ENCODE results near the gene ELMO1. TPM values are rescaled to one million over a fixed set of nuclear protein-coding genes. Genes with fewer than 3 reads are reported as not detected.

Gene ELMO1
- total RNA-seq, 4 donors from 2014 or later: 24.6 to 120 (median 71.9) TPM

- DNase-seq: no peak
- no peak for TF ChIP-seq EP300 (IDR thresholded peaks at IDR 0.05; ENCODE audit: low read depth)
- TF ChIP-seq POLR2AphosphoS5 (IDR thresholded peaks at IDR 0.05): no peak
- TF ChIP-seq, protein P1, sequence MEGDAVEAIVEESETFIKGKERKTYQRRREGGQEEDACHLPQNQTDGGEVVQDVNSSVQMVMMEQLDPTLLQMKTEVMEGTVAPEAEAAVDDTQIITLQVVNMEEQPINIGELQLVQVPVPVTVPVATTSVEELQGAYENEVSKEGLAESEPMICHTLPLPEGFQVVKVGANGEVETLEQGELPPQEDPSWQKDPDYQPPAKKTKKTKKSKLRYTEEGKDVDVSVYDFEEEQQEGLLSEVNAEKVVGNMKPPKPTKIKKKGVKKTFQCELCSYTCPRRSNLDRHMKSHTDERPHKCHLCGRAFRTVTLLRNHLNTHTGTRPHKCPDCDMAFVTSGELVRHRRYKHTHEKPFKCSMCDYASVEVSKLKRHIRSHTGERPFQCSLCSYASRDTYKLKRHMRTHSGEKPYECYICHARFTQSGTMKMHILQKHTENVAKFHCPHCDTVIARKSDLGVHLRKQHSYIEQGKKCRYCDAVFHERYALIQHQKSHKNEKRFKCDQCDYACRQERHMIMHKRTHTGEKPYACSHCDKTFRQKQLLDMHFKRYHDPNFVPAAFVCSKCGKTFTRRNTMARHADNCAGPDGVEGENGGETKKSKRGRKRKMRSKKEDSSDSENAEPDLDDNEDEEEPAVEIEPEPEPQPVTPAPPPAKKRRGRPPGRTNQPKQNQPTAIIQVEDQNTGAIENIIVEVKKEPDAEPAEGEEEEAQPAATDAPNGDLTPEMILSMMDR (IDR thresholded peaks at IDR 0.05): no peak
- no peak for TF ChIP-seq POLR2A (IDR thresholded peaks at IDR 0.05)
- Histone ChIP-seq H3K4me3 (no peak overlapping the region), H3K27ac (no peak overlapping the region), H3K27me3 (no peaks in the 10 kb centered on the region), H3K36me3 (no peaks in the 10 kb centered on the region), H3K4me1 (no peaks in the 10 kb centered on the region), H3K9me3 (no peaks in the 10 kb centered on the region)
- in situ Hi-C loops (cut with MboI; ENCODE audit: low pct_ligation_motif_present in 1 of 4, low pct_unique_long_range_greater_than_20kb in 1 of 4, low sequenced_read_pairs in 3 of 4) (no loop called here), intact Hi-C loops (cut with DNase I; ENCODE audit: low total_unique reads) (no loop called here)
- 82 to 100% methylated on average over 1 of the region's 1 CpG for WGBS, 2 donors (ENCODE audit: low coverage in 1 of 2)
These were observed 27.8 kb upstream of the ELMO1 start for GRCh38 chr7:37476428-37476827.

DNA sequence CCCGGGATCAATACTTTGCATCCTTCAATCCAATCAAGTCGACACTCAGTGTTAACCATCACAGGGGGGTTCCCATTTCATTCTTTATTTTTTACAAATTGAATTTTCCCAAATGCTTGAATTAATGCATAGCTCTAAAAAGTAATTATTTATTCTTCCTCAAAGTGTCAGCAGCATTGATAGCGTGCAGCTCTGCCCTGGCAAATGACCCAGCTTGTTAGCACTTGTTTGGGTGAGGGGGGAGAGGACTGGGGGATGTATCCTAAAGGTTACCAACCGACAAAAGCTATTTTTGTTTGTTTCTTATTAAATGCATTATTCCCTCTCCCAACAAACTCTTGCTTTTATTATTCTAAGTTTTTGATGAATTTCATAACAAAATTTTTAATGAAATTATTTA is 27.0 kb upstream of the ELMO1 start:
- no peaks in the 10 kb centered on the region for H3K27me3 ChIP-seq
- H3K9me3 ChIP-seq: no peaks in the 10 kb centered on the region
- no peak for TF ChIP-seq POLR2AphosphoS5 (IDR thresholded peaks at IDR 0.05)
- TF ChIP-seq, protein P1 (IDR thresholded peaks at IDR 0.05): no peak
- TF ChIP-seq EP300 (IDR thresholded peaks at IDR 0.05; ENCODE audit: low read depth): no peak
- no peak for TF ChIP-seq POLR2A (IDR thresholded peaks at IDR 0.05)
- H3K36me3 ChIP-seq: no peaks in the 10 kb centered on the region
- H3K4me3 ChIP-seq: no peak overlapping the region
- no peak for DNase-seq
- H3K27ac ChIP-seq: no peak overlapping the region
- 70 to 75% methylated on average over 4 of the region's 4 CpGs for WGBS, 2 donors (ENCODE audit: low coverage in 1 of 2)
- in situ Hi-C loops (cut with MboI; ENCODE audit: low pct_ligation_motif_present in 1 of 4, low pct_unique_long_range_greater_than_20kb in 1 of 4, low sequenced_read_pairs in 3 of 4): no loop called here
- intact Hi-C loops (cut with DNase I; ENCODE audit: low total_unique reads): no loop called here
- H3K4me1 ChIP-seq: no peaks in the 10 kb centered on the region

- no peaks in the 10 kb centered on the region for H3K4me1 ChIP-seq
- TF ChIP-seq POLR2AphosphoS5 (IDR thresholded peaks at IDR 0.05): no peak
- TF ChIP-seq POLR2A (IDR thresholded peaks at IDR 0.05): no peak
- no peak for TF ChIP-seq EP300 (IDR thresholded peaks at IDR 0.05; ENCODE audit: low read depth)
- TF ChIP-seq, protein P1 (IDR thresholded peaks at IDR 0.05): no peak
- H3K36me3 ChIP-seq: no peaks in the 10 kb centered on the region
- no peaks in the 10 kb centered on the region for H3K9me3 ChIP-seq
- intact Hi-C loops (cut with DNase I; ENCODE audit: low total_unique reads): no loop called here
- in situ Hi-C loops (cut with MboI; ENCODE audit: low pct_ligation_motif_present in 1 of 4, low pct_unique_long_range_greater_than_20kb in 1 of 4, low sequenced_read_pairs in 3 of 4): no loop called here
- WGBS, 2 donors (ENCODE audit: low coverage in 1 of 2): 84 to 86% methylated on average over 7 of the region's 7 CpGs
- no peak overlapping the region for H3K4me3 ChIP-seq
- no peak overlapping the region for H3K27ac ChIP-seq
- no peaks in the 10 kb centered on the region for H3K27me3 ChIP-seq
- no peak for DNase-seq
These were observed 23.0 kb upstream of the ELMO1 start for GRCh38 chr7:37471619-37472018.

- Histone ChIP-seq H3K9me3 (no peaks in the 10 kb centered on the region), H3K4me3 (no peak overlapping the region), H3K27ac (no peak overlapping the region), H3K27me3 (no peaks in the 10 kb centered on the region), H3K4me1 (no peaks in the 10 kb centered on the region), H3K36me3 (no peaks in the 10 kb centered on the region)
- in situ Hi-C loops (cut with MboI; ENCODE audit: low pct_ligation_motif_present in 1 of 4, low pct_unique_long_range_greater_than_20kb in 1 of 4, low sequenced_read_pairs in 3 of 4): no loop called here
- intact Hi-C loops (cut with DNase I; ENCODE audit: low total_unique reads): no loop called here
- TF ChIP-seq POLR2A (IDR thresholded peaks at IDR 0.05) (no peak), POLR2AphosphoS5 (IDR thresholded peaks at IDR 0.05) (no peak), EP300 (IDR thresholded peaks at IDR 0.05; ENCODE audit: low read depth) (no peak)
- TF ChIP-seq, protein P1 (IDR thresholded peaks at IDR 0.05): no peak
- no peak for DNase-seq
- 65 to 80% methylated on average over 2 to 3 of the region's 3 CpGs for WGBS, 2 donors (ENCODE audit: low coverage in 1 of 2)
These were observed 18.3 kb upstream of the ELMO1 start for GRCh38 chr7:37467002-37467401.

All from transverse colon (tissue), 4 donors.